ENCODE measurements around the gene PHF12.
"Not testable (repeated sequence)": the region's sequence is repeated elsewhere in the genome, so short reads cannot be mapped to it uniquely, and the experiment has no call there.

PHF12 gene

GRCh38 chr17:28900986-28901726, 50.2 kb downstream of the PHF12 start:
- FAIRE-seq: no peak

DNA sequence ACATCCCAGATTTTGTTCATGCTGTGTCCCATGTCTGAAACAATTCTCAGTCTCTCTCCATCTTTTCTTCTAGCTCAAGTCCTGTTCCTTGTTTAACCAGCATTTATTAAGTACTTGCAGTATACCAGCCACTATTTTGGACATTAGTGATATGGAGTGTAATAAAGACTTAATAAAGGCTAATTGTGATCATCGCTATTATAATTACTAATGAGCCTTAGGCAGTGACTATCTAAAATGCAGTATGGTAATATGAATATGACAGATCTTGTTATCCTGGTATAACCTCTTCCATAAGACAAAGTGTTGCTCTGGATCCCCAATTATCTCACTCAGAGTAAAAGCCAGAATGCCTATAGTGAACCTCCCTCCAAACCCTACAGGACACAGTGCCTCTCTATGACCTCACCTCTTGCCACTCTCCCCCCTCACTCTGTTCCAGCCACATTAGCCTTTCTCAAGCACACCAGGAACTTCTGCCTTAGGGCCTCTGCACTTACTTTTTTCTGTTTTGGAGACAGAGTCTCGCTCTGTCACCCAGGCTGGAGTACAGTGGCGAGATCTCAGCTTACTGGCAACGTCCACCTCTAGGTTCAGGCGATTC, 52.0 kb downstream of the PHF12 start:
- FAIRE-seq: no peak

GRCh38 chr17:28898527-28898955, 52.8 kb downstream of the PHF12 start:
- FAIRE-seq: no peak

DNA sequence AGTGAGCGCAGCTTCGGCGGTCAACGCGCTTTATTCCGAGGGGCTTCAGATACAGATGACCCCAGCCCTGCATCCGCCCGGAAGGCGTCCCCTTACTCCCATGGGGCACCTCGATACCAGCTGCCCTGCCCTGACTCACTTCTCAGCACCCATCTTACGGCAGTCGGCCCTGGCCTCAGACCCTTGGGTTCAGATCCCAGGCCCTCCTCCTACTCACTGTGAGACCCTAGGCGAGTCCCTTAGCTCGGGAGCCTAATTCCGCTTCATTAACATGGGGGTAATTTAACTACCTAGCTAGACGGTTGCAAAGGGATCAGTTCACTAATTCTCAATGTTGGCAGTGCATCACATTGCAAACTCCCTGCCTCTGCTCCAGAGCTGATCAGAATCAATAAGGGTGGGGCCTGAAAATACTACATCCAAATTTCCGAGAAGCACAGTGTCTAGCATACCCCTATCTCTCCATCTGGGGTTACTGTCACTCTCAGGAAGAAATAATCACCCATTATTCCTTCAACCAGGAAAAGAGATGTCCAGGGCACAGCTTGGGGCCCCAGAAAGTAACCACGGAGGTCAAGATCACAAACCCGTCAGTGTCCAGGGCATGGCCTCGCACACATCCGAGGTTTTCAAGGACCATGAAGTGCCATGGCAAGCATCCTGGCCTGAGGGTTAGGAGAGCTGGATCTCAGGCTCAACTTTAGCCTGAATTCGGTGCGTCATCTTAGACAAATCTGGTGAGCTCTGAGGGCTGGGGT, 53.4 kb downstream of the PHF12 start:
- no peak for FAIRE-seq

- no peak for FAIRE-seq
Measured at GRCh38 chr17:28896884-28897768, 54.2 kb downstream of the PHF12 start, which contains the start of gene FLOT2. Gene FLOT2, minus strand, starts transcription at chr17:28897733. Its CDS starts 159 bp downstream, at chr17:28897574.

- FAIRE-seq: no peak
Measured at GRCh38 chr17:28896491-28896883, 54.8 kb downstream of the PHF12 start.

- FAIRE-seq: no peak
Measured at GRCh38 chr17:28895794-28896447, 55.4 kb downstream of the PHF12 start.

GRCh38 chr17:28893248-28894183, 57.8 kb downstream of the PHF12 start:
- not testable (repeated sequence) for FAIRE-seq

GRCh38 chr17:28892024-28892423, 59.3 kb downstream of the PHF12 start:
- no peak for FAIRE-seq

DNA sequence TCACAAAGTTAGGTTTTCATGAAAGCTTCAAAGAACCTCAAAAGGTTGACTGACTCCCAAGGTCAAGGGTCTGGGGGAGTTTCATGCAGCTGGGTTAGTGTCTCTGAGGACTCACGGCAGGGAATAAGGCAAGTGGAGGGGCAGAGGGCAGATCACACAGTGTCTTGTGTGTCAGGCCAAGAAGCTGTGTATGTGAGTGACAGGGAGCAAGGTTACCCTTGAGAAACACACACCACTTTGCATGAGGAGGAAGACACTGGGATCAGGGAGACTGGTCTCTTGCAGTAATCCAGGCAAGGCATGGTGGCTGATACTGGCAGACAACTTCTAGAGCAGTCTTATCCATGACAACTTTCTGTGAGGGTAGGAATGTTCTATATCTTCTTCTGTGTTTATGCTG, 60.1 kb downstream of the PHF12 start:
- FAIRE-seq: no peak

- no peak for FAIRE-seq
Measured at GRCh38 chr17:28889996-28890395, 61.3 kb downstream of the PHF12 start.

GRCh38 chr17:28888832-28889231, 62.5 kb downstream of the PHF12 start:
- FAIRE-seq: no peak

GRCh38 chr17:28887871-28888471, 63.3 kb downstream of the PHF12 start:
- FAIRE-seq: no peak

DNA sequence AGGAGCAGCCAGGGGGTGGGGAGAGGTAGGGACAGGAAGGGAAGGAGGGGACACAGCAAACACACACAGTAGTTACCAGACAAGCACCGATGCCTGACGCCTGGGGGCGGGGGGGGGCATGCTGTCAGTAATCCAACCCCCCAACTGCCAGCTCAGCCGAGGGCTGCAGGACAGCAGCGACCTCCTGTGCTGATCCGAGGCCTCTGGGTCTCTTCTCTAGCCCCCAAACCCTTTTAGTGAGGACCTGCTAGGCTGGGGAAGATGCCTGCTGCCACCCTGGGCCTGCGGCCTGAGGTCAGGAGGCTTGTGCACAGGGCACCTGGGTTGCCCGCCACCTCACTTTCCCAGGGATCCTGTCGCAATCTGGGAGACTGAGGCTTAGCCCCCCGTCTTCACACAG, 65.4 kb downstream of the PHF12 start:
- FAIRE-seq: no peak

- no peak for FAIRE-seq
Measured at GRCh38 chr17:28885363-28885762, 66.0 kb downstream of the PHF12 start.

DNA sequence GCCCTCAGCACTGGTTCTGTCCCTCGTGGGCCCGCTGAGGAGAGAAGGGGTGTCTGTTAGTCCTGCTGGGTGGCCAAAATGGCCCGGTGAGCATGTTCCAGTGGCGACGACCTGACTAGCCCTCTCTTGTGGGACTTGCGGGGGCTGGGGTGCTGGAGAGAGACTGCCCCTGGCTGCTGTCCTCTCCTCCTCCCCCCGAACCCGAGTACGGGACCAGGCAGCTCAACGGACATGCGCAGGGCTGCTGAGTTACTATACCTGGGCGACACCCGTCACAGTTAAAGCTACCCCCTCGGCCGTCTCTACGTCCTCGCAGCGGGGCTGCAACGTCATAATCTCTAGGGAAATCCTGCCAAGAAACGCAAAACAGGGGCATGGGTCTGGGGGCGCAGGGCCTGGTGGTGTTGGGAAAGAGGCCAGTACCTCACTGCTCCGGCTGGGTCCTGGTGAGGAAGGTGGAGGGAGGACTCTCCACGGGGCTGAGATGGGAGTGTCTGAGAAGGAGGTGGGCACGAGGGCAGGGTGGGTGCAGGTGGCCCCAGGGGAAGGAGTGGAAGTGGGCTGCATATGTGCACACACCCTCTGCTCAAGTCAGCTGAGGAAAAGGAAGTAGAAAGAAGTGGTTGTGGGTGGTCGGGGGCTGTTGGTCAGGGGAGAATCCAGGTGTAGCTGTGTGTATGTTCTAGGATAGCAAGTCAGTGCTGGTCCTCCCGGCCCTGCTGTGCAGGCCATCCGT, 67.2 kb downstream of the PHF12 start:
- no peak for FAIRE-seq

- FAIRE-seq: no peak
Measured at GRCh38 chr17:28882154-28882895, 69.0 kb downstream of the PHF12 start.

DNA sequence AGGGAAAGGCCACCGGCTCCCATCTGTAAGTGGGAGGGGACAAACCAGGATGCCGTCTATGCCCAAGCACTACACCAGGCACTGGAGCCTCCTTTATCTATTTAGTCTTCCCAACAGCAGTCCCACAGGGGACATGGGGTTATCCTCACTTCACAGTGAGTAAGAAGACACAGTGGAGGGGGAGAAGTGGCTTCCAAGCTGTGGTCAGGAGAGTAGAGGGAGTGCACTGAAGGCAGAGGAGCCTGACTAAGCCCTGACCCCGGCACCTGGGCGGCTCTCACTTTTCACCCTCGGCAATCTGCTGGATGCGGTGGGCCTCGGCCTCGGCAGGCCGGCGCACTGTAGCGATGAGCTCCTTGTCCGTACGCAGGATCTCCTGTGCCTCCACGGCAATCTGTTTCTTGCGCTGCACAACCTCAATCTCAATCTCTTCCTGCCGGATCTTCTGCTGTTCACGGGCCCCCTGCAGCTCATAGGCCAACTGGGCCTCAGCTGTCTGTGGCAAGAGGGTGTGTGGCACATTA, 69.7 kb downstream of the PHF12 start:
- FAIRE-seq: no peak

DNA sequence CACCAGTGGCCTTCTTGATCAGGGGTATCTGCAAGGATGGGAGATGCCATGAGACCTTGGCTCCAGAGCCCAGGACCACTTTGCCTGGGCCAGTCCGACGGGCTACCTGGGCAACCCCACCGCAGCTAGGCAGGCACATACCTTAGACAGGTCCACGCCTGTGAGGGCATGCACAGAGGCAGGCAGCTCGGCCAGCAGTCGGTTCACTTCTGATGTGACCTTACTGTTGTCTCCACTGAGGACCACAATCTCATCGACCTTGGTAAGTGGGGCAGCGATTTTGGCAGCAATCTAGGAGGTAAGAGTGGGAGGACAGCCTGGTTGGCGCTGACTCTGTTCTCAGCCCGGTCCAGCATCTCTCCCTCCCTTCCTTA, 70.8 kb downstream of the PHF12 start:
- no peak for FAIRE-seq

All from TTC549 (cell line).